Measurements from ENCODE around the gene APBA1. TPM values are rescaled to one million over a fixed set of nuclear protein-coding genes. Genes with fewer than 3 reads are reported as not detected.

The APBA1 gene
- total and polyA plus RNA-seq, 11 donors, result 0.61 to 6.2 (median 2.2) TPM

- Histone ChIP-seq H3K9me3 (no peaks in the 10 kb centered on the region), H3K27ac (no peak overlapping the region), H3K36me3 (no peaks in the 10 kb centered on the region), H3K4me1 (peaks cover 0 to 12% (median 0%) of the 10 kb centered on the region in 12 donors), H3K27me3 (no peaks in the 10 kb centered on the region), H3K4me3 (no peak overlapping the region)
- ATAC-seq (peak in 1 of 4 donors; percentile 16), DNase-seq (no peak)
- TF ChIP-seq POLR2A (IDR thresholded peaks at IDR 0.05) (no peak), CTCF (IDR thresholded peaks at IDR 0.05) (no peak)
- intact Hi-C loops (cut with DNase I), result no loop called here
- WGBS, 4 donors, result 60 to 68% (median 65%) methylated on average over 4 of the region's 4 CpGs
Measured at GRCh38 chr9:69605406-69605805, 66.8 kb downstream of the APBA1 start.

- Histone ChIP-seq H3K36me3 (no peaks in the 10 kb centered on the region), H3K4me3 (no peak overlapping the region), H3K4me1 (peaks cover 0 to 15% (median 0%) of the 10 kb centered on the region in 12 donors), H3K9me3 (no peaks in the 10 kb centered on the region), H3K27me3 (no peaks in the 10 kb centered on the region), H3K27ac (no peak overlapping the region)
- intact Hi-C loops (cut with DNase I), result no loop called here
- no peak for DNase-seq
- no peak for TF ChIP-seq POLR2A (IDR thresholded peaks at IDR 0.05)
- TF ChIP-seq CTCF (IDR thresholded peaks at IDR 0.05), result no peak
- ATAC-seq, result no peak
- 88 to 92% (median 90%) methylated on average over 10 of the region's 10 CpGs for WGBS, 4 donors
Measured at GRCh38 chr9:69604568-69605219, 67.5 kb downstream of the APBA1 start.

- intact Hi-C loops (cut with DNase I), result no loop called here
- DNase-seq (no peak), ATAC-seq (no peak)
- Histone ChIP-seq H3K27ac (no peak overlapping the region), H3K36me3 (no peaks in the 10 kb centered on the region), H3K27me3 (no peaks in the 10 kb centered on the region), H3K9me3 (no peaks in the 10 kb centered on the region), H3K4me1 (peaks cover 0 to 16% (median 0%) of the 10 kb centered on the region in 12 donors), H3K4me3 (no peak overlapping the region)
- no peak for TF ChIP-seq POLR2A (IDR thresholded peaks at IDR 0.05)
- TF ChIP-seq CTCF (IDR thresholded peaks at IDR 0.05), result no peak
- WGBS, 4 donors, result 83 to 94% (median 94%) methylated on average over 5 of the region's 5 CpGs
Measured at GRCh38 chr9:69603656-69604055, 68.5 kb downstream of the APBA1 start.

GRCh38 chr9:69602773-69603172 is 69.4 kb downstream of the APBA1 start:
- H3K4me1 ChIP-seq, result peaks cover 0 to 16% (median 0%) of the 10 kb centered on the region in 12 donors
- intact Hi-C loops (cut with DNase I), result no loop called here
- no peak overlapping the region for H3K27ac ChIP-seq
- ATAC-seq, result no peak
- no peak for TF ChIP-seq POLR2A (IDR thresholded peaks at IDR 0.05)
- no peak for TF ChIP-seq CTCF (IDR thresholded peaks at IDR 0.05)
- H3K36me3 ChIP-seq, result no peaks in the 10 kb centered on the region
- H3K27me3 ChIP-seq, result no peaks in the 10 kb centered on the region
- no peak overlapping the region for H3K4me3 ChIP-seq
- 58 to 74% (median 68%) methylated on average over 1 of the region's 1 CpG for WGBS, 4 donors
- DNase-seq, result no peak
- H3K9me3 ChIP-seq, result no peaks in the 10 kb centered on the region

Measured in heart left ventricle (tissue), 16 donors.